H9 (cell line): Measurements from ENCODE around the gene OR6Q1. TPM values are rescaled to one million over a fixed set of nuclear protein-coding genes. Genes with fewer than 3 reads are reported as not detected.

Experiments
- DNase-seq: peaks from one replicate; pipeline ENCODE4 v3.0.0-alpha.2; 2017
- H2AFZ ChIP-seq: one replicate; pipeline ENCODE4 v1.6.1; 2013; ENCODE audit warnings: mild to moderate bottlenecking, low read length, control low read depth, moderate library complexity
- H2AK5ac ChIP-seq: 2 replicates; pipeline ENCODE4 v1.6.1; 2013; ENCODE audit warnings: low read length, control low read depth, mixed read lengths; ENCODE audit not compliant: insufficient read length
- H2BK120ac ChIP-seq: one replicate; pipeline ENCODE4 v1.6.1; 2013; ENCODE audit warnings: low read depth, mild to moderate bottlenecking, low read length, control low read depth, inconsistent platforms; ENCODE audit not compliant: poor library complexity, severe bottlenecking
- H2BK12ac ChIP-seq: 2 replicates; pipeline ENCODE4 v1.6.1; 2013; ENCODE audit warnings: low read length, control low read depth, mixed read lengths, low read depth; ENCODE audit not compliant: insufficient read length
- H2BK15ac ChIP-seq: 2 replicates; pipeline ENCODE4 v1.6.1; 2013; ENCODE audit warnings: low read depth, low read length, control low read depth
- H2BK20ac ChIP-seq: one replicate; pipeline ENCODE4 v1.6.1; 2013; ENCODE audit warnings: low read depth, mild to moderate bottlenecking, low read length, control low read depth, inconsistent platforms; ENCODE audit not compliant: poor library complexity, severe bottlenecking
- H2BK5ac ChIP-seq: 2 replicates; pipeline ENCODE4 v1.6.1; 2013; ENCODE audit warnings: low read length, control low read depth, mixed read lengths; ENCODE audit not compliant: insufficient read length
- H3K14ac ChIP-seq: 2 replicates; pipeline ENCODE4 v1.6.1; 2013; ENCODE audit warnings: low read length, control low read depth; ENCODE audit not compliant: insufficient read depth
- H3K18ac ChIP-seq: 2 replicates; pipeline ENCODE4 v1.6.1; 2013; ENCODE audit warnings: low read depth, mild to moderate bottlenecking, mixed read lengths, low read length, control low read depth; ENCODE audit not compliant: insufficient read length
- H3K23ac ChIP-seq: 2 replicates; pipeline ENCODE4 v1.6.1; 2013; ENCODE audit warnings: low read length, control low read depth, mixed read lengths, low read depth; ENCODE audit not compliant: insufficient read length
- H3K23me2 ChIP-seq: 2 replicates; pipeline ENCODE4 v1.6.1; 2013; ENCODE audit warnings: low read depth, mild to moderate bottlenecking, mixed read lengths, low read length, control low read depth; ENCODE audit not compliant: insufficient read length, poor library complexity, severe bottlenecking
- H3K27ac ChIP-seq: 2 replicates; pipeline ENCODE4 v1.5.1; 2013; ENCODE audit warnings: low read length, control low read depth, mixed read lengths, low read depth; ENCODE audit not compliant: insufficient read length
- H3K27me3 ChIP-seq: 2 replicates; pipeline ENCODE4 v1.6.1; 2013; ENCODE audit warnings: low read length, control low read depth, inconsistent platforms; ENCODE audit not compliant: insufficient read depth
- H3K4ac ChIP-seq: 2 replicates; pipeline ENCODE4 v1.6.1; 2013; ENCODE audit warnings: low read depth, mild to moderate bottlenecking, control low read depth, inconsistent platforms, low read length, moderate library complexity
- H3K4me1 ChIP-seq: 2 replicates; pipeline ENCODE4 v1.6.1; 2013; ENCODE audit warnings: low read length, control low read depth, inconsistent platforms; ENCODE audit not compliant: insufficient read depth
- H3K4me2 ChIP-seq: 2 replicates; pipeline ENCODE4 v1.6.1; 2013; ENCODE audit warnings: low read length, control low read depth, mixed read lengths; ENCODE audit not compliant: insufficient read length, insufficient read depth
- H3K56ac ChIP-seq: 2 replicates; pipeline ENCODE4 v1.6.1; 2013; ENCODE audit warnings: low read depth, mild to moderate bottlenecking, mixed read lengths, low read length, control low read depth; ENCODE audit not compliant: insufficient read length
- H3K79me1 ChIP-seq: 2 replicates; pipeline ENCODE4 v1.6.1; 2013; ENCODE audit warnings: low read depth, mild to moderate bottlenecking, moderate library complexity, low read length, control low read depth, inconsistent platforms; ENCODE audit not compliant: insufficient read depth, poor library complexity, severe bottlenecking
- H3K79me2 ChIP-seq: 2 replicates; pipeline ENCODE4 v1.6.1; 2013; ENCODE audit warnings: low read length, control low read depth, inconsistent platforms; ENCODE audit not compliant: insufficient read depth
- H3K9ac ChIP-seq: 2 replicates; pipeline ENCODE4 v1.6.1; 2013; ENCODE audit warnings: low read length, control low read depth, mixed read lengths; ENCODE audit not compliant: insufficient read length; ENCODE audit errors: extremely low read depth
- H3K9me3 ChIP-seq: one replicate; pipeline ENCODE4 v1.6.1; 2013; ENCODE audit warnings: low read depth, low read length, inconsistent platforms; ENCODE audit not compliant: control insufficient read depth
- H3T11ph ChIP-seq: one replicate; pipeline ENCODE4 v1.6.1; 2013; ENCODE audit warnings: mild to moderate bottlenecking, low read length, control low read depth, inconsistent platforms
- H4K20me1 ChIP-seq: one replicate; pipeline ENCODE4 v1.6.1; 2013; ENCODE audit not compliant: control insufficient read depth, insufficient read length, insufficient read depth
- H4K5ac ChIP-seq: 2 replicates; pipeline ENCODE4 v1.6.1; 2013; ENCODE audit warnings: low read depth, mild to moderate bottlenecking, mixed read lengths, low read length, control low read depth; ENCODE audit not compliant: insufficient read length
- H4K8ac ChIP-seq: replicated peaks from 2 replicates; pipeline ENCODE4 v1.6.1; 2013; ENCODE audit warnings: low read length, control low read depth, mixed read lengths, low read depth; ENCODE audit not compliant: insufficient read length
- H4K91ac ChIP-seq: 2 replicates; pipeline ENCODE4 v1.6.1; 2013; ENCODE audit warnings: low read depth, mild to moderate bottlenecking, moderate library complexity, mixed read lengths, low read length, control low read depth; ENCODE audit not compliant: insufficient read length
- H3K27ac Mint-ChIP-seq, 3 experiments: 2 replicates in 2 of 3; 3 replicates in 1 of 3; pipeline ENCODE4 v1.8.0; 2020 to 2021; ENCODE audit warnings: mixed read lengths in 3 of 3, mild to moderate bottlenecking in 1 of 3, moderate library complexity in 1 of 3
- H3K27me3 Mint-ChIP-seq: 2 replicates; pipeline ENCODE4 v1.8.0; 2021; ENCODE audit warnings: low read depth, mild to moderate bottlenecking, moderate library complexity, mixed read lengths
- H3K36me3 Mint-ChIP-seq, 3 experiments: 2 replicates in 2 of 3; 3 replicates in 1 of 3; pipeline ENCODE4 v1.8.0; 2020 to 2021; ENCODE audit warnings: low read depth in 3 of 3, mixed read lengths in 3 of 3; ENCODE audit not compliant: insufficient read depth in 1 of 3
- H3K4me1 Mint-ChIP-seq, 2 experiments: 2 replicates each; pipeline ENCODE4 v1.8.0; 2020; ENCODE audit warnings: mixed read lengths in 2 of 2
- H3K4me3 Mint-ChIP-seq, 2 experiments: 2 replicates in 1 of 2; 3 replicates in 1 of 2; pipeline ENCODE4 v1.8.0; 2020 to 2021; ENCODE audit warnings: mild to moderate bottlenecking in 2 of 2, mixed read lengths in 2 of 2, moderate library complexity in 1 of 2
- H3K9me3 Mint-ChIP-seq, 2 experiments: 2 replicates in 1 of 2; 3 replicates in 1 of 2; pipeline ENCODE4 v1.8.0; 2020; ENCODE audit warnings: mild to moderate bottlenecking in 2 of 2, mixed read lengths in 2 of 2, moderate library complexity in 1 of 2
- WGBS: extraction: QIAGEN DNeasy Blood & Tissue Kit; methylation state at CpG from one replicate; pipeline ENCODE4 v1.1.7; 2013; ENCODE audit warnings: missing lambda C conversion rate, low lambda C conversion rate, mixed read lengths; ENCODE audit not compliant: insufficient read length; ENCODE audit errors: extremely low coverage; 5-methylcytosine and 5-hydroxymethylcytosine counted together
- total RNA-seq: library from RNA; stranded (reverse); gene quantifications from 2 replicates; pipeline ENCODE4 v1.2.1, GENCODE V29; 2021
- TF ChIP-seq, protein P1 (sequence below): fragments of 200-600 bp; sonication (generic); conservative IDR thresholded peaks from 3 replicates; pipeline ENCODE4 v1.8.0; 2021; ENCODE audit warnings: antibody characterized with exemption, mild to moderate bottlenecking

Gene OR6Q1
- total RNA-seq, 1 experiment from 2014 or later: not detected

DNA sequence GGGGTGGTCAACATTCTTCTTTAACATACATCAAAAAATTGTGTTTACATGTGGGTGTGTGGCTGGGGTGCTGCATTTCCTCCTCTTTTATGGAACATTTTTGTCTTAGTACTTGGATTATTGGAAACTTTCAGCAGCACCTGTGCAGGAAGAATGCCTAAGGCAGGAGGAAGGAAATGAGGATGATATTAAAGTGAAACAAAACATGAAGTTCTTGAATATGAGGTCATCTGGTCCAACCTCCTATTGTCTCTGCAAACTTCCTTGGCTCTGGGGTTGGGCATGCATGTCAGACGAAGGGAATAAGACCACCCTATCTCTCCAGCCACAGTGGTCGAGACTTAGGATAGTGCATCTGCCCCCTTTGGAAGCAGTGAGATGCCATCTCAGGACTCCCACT, 27.7 kb upstream of the OR6Q1 start:
- no peaks in the 10 kb centered on the region for H3K79me2 ChIP-seq
- no peak overlapping the region for H2AFZ ChIP-seq
- Mint-ChIP-seq H3K27ac (no peak overlapping the region), H3K4me3 (no peak overlapping the region), H3K36me3 (peaks cover 0 to 12% (median 5%) of the 10 kb centered on the region in 3 experiments; a peak in 4 of 7 replicates), H3K4me1 (peaks cover 4 to 10% of the 10 kb centered on the region in 2 experiments), H3K27me3 (no peaks in the 10 kb centered on the region; the same call in 1 of the 2 replicates), H3K9me3 (peaks cover 9 to 13% of the 10 kb centered on the region in 2 experiments)
- no peak overlapping the region for H2BK20ac ChIP-seq
- H2BK15ac ChIP-seq: no peak overlapping the region
- H4K91ac ChIP-seq: no peak overlapping the region
- H2BK120ac ChIP-seq: no peak overlapping the region
- TF ChIP-seq, protein P1, sequence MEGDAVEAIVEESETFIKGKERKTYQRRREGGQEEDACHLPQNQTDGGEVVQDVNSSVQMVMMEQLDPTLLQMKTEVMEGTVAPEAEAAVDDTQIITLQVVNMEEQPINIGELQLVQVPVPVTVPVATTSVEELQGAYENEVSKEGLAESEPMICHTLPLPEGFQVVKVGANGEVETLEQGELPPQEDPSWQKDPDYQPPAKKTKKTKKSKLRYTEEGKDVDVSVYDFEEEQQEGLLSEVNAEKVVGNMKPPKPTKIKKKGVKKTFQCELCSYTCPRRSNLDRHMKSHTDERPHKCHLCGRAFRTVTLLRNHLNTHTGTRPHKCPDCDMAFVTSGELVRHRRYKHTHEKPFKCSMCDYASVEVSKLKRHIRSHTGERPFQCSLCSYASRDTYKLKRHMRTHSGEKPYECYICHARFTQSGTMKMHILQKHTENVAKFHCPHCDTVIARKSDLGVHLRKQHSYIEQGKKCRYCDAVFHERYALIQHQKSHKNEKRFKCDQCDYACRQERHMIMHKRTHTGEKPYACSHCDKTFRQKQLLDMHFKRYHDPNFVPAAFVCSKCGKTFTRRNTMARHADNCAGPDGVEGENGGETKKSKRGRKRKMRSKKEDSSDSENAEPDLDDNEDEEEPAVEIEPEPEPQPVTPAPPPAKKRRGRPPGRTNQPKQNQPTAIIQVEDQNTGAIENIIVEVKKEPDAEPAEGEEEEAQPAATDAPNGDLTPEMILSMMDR: no peak
- H3K23me2 ChIP-seq: no peaks in the 10 kb centered on the region
- no peak overlapping the region for H3K14ac ChIP-seq
- H2BK12ac ChIP-seq: no peak overlapping the region
- no peaks in the 10 kb centered on the region for H4K20me1 ChIP-seq
- WGBS: no CpG with 5 or more reads among the region's 2 CpGs
- no peak overlapping the region for H3K18ac ChIP-seq
- H3K9me3 ChIP-seq: no peaks in the 10 kb centered on the region
- H4K5ac ChIP-seq: no peak overlapping the region
- H2AK5ac ChIP-seq: no peak overlapping the region
- H3K4me1 ChIP-seq: no peaks in the 10 kb centered on the region; the same call in 1 of the 2 replicates
- no peak for DNase-seq
- H3K79me1 ChIP-seq: no peaks in the 10 kb centered on the region
- H3K4me2 ChIP-seq: no peak overlapping the region
- H3K23ac ChIP-seq: no peak overlapping the region
- no peak overlapping the region for H3T11ph ChIP-seq
- H3K9ac ChIP-seq: no peak overlapping the region
- no peak overlapping the region for H4K8ac ChIP-seq
- H3K27ac ChIP-seq: no peak overlapping the region
- no peak overlapping the region for H3K4ac ChIP-seq
- no peak overlapping the region for H2BK5ac ChIP-seq
- no peaks in the 10 kb centered on the region for H3K27me3 ChIP-seq
- no peak overlapping the region for H3K56ac ChIP-seq
